HG02763 (cell line): ENCODE measurements around the gene EBF4.
"Not testable (repeated sequence)": the region's sequence is repeated elsewhere in the genome, so short reads cannot be mapped to it uniquely, and the experiment has no call there.

Source experiments
- ATAC-seq: cut with Tn5 transposase; IDR thresholded peaks from one replicate; pipeline ENCODE4 v1.9.1; 2021; ENCODE audit warnings: mild to moderate bottlenecking, moderate library complexity; ENCODE audit not compliant: unreplicated experiment

Gene EBF4

GRCh38 chr20:2807929-2808328, 115.3 kb downstream of the EBF4 start:
- not testable (repeated sequence) for ATAC-seq

DNA sequence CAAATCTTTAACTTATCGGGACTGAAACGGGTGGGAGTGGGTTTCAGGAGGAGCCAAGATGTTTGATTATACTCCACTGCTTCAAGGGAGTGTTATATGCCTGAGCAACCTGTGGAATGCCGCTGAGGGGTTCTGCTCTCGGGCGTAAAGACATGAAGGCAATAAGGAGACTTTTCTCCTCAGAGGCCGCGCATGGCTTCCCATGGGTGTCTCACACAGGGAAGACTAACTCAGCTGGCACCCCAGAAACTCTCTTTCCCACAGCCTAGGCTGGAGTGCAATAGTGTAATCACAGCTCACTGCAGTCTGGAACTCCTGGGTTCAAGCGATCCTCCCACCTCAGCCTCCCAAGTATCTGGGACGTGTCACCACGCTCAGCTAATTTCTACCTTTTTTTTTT, 117.1 kb downstream of the EBF4 start:
- ATAC-seq = no peak
